GM21381 (cell line): ENCODE measurements around the gene CYP2S1.

Source experiments
- ATAC-seq: cut with Tn5 transposase; IDR thresholded peaks from one replicate; pipeline ENCODE4 v1.9.1; 2021; ENCODE audit warnings: mild to moderate bottlenecking, moderate library complexity; ENCODE audit not compliant: unreplicated experiment

The CYP2S1 gene

DNA sequence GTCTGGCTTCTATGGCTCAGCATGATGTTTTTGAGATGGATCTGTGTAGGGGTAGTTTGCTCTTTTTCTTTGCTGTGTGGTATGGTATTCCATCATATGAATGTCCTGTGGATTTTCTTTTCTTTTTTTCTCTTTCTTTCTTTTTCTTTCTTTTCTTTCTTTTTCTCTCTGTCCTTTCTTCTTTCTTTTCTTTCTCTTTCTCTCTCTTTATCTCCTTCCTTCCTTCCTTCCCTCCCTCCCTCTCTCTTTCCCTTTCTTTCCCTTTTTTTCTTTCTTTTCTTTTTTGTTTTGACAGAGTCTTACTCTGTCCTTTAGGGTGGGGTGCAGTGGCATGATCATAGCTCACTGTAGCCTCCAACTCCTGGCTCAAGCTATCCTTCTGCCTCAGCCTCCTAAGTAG lies 62.2 kb downstream of the CYP2S1 start:
- no peak for ATAC-seq
